ENCODE results near the gene ADARB2. TPM values are rescaled to one million over a fixed set of nuclear protein-coding genes. Genes with fewer than 3 reads are reported as not detected.

ADARB2 gene
- total RNA-seq, 1 donor from 2014 or later = 1.8 TPM

GRCh38 chr10:1198453-1199344 lies 538.6 kb downstream of the ADARB2 start:
- H3K36me3 Mint-ChIP-seq (ENCODE audit: low read depth) = no peaks in the 10 kb centered on the region
- no peaks in the 10 kb centered on the region for H3K9me3 Mint-ChIP-seq
- no peaks in the 10 kb centered on the region for H3K27me3 Mint-ChIP-seq (ENCODE audit: low read depth)
- no peak overlapping the region for H3K27ac Mint-ChIP-seq (ENCODE audit: unreplicated experiment)
- TF ChIP-seq, protein P1, sequence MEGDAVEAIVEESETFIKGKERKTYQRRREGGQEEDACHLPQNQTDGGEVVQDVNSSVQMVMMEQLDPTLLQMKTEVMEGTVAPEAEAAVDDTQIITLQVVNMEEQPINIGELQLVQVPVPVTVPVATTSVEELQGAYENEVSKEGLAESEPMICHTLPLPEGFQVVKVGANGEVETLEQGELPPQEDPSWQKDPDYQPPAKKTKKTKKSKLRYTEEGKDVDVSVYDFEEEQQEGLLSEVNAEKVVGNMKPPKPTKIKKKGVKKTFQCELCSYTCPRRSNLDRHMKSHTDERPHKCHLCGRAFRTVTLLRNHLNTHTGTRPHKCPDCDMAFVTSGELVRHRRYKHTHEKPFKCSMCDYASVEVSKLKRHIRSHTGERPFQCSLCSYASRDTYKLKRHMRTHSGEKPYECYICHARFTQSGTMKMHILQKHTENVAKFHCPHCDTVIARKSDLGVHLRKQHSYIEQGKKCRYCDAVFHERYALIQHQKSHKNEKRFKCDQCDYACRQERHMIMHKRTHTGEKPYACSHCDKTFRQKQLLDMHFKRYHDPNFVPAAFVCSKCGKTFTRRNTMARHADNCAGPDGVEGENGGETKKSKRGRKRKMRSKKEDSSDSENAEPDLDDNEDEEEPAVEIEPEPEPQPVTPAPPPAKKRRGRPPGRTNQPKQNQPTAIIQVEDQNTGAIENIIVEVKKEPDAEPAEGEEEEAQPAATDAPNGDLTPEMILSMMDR (conservative IDR thresholded peaks at IDR 0.05) = no peak
- peaks cover 5% of the 10 kb centered on the region for H3K4me1 Mint-ChIP-seq
- H3K4me3 Mint-ChIP-seq = no peak overlapping the region
- DNase-seq (ENCODE audit: low read depth, low spot score) = no peak

DNA sequence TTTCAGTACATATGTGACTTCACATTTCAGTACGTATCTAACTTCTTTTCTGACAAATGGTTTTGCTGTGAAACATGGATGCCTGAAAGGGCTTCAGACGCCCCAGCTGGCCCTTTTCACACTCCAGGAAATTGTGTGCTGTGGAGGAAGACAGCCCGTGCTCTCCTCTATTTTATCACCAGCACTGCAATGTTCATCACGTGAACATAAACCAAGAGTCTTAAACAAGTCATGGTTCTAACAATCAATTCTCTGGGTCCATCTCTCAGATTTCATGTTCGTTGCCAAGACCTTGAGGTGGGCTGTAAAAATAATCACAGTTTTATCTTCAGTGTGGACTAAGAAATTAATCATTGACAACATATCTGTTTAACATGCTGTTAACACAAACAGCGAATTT lies 539.9 kb downstream of the ADARB2 start:
- H3K9me3 Mint-ChIP-seq = no peaks in the 10 kb centered on the region
- H3K4me3 Mint-ChIP-seq = no peak overlapping the region
- no peaks in the 10 kb centered on the region for H3K27me3 Mint-ChIP-seq (ENCODE audit: low read depth)
- TF ChIP-seq, protein P1 (conservative IDR thresholded peaks at IDR 0.05) = no peak
- peaks cover 5% of the 10 kb centered on the region for H3K4me1 Mint-ChIP-seq
- DNase-seq (ENCODE audit: low read depth, low spot score) = no peak
- H3K36me3 Mint-ChIP-seq (ENCODE audit: low read depth) = no peaks in the 10 kb centered on the region
- no peak overlapping the region for H3K27ac Mint-ChIP-seq (ENCODE audit: unreplicated experiment)

GRCh38 chr10:1196656-1197055 lies 540.7 kb downstream of the ADARB2 start:
- Mint-ChIP-seq H3K9me3 (no peaks in the 10 kb centered on the region), H3K4me3 (no peak overlapping the region), H3K27ac (ENCODE audit: unreplicated experiment) (peak overlapping the region; percentile 47), H3K4me1 (peaks cover 5% of the 10 kb centered on the region), H3K36me3 (ENCODE audit: low read depth) (no peaks in the 10 kb centered on the region), H3K27me3 (ENCODE audit: low read depth) (no peaks in the 10 kb centered on the region)
- TF ChIP-seq, protein P1 (conservative IDR thresholded peaks at IDR 0.05) = no peak
- no peak for DNase-seq (ENCODE audit: low read depth, low spot score)

- no peak overlapping the region for H3K4me3 Mint-ChIP-seq
- H3K4me1 Mint-ChIP-seq = peaks cover 3% of the 10 kb centered on the region
- no peak for DNase-seq (ENCODE audit: low read depth, low spot score)
- H3K9me3 Mint-ChIP-seq = no peaks in the 10 kb centered on the region
- H3K36me3 Mint-ChIP-seq (ENCODE audit: low read depth) = no peaks in the 10 kb centered on the region
- no peak overlapping the region for H3K27ac Mint-ChIP-seq (ENCODE audit: unreplicated experiment)
- no peaks in the 10 kb centered on the region for H3K27me3 Mint-ChIP-seq (ENCODE audit: low read depth)
- TF ChIP-seq, protein P1 (conservative IDR thresholded peaks at IDR 0.05) = no peak
These were observed 541.5 kb downstream of the ADARB2 start for GRCh38 chr10:1195828-1196227.

DNA sequence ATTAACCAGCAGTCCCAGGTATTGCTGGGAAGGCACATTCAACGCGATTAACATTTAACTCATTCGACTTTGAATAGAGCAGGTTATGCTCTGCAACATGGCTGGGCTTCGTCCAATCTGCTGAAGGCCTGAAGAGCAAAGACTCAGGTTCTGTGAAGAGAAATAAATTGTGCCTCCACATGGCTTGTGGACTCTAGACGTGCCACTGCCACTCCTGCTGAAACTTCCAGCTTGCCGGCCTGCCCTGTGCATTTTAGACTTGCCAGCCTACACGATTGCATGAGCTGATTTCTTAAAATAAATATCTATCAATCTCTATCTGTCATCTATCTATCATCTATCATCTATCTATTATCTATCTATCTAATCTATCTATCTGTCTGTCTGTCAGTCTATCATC lies 543.2 kb downstream of the ADARB2 start:
- Mint-ChIP-seq H3K4me3 (no peak overlapping the region), H3K27ac (ENCODE audit: unreplicated experiment) (no peak overlapping the region), H3K4me1 (no peaks in the 10 kb centered on the region), H3K9me3 (no peaks in the 10 kb centered on the region), H3K27me3 (ENCODE audit: low read depth) (no peaks in the 10 kb centered on the region), H3K36me3 (ENCODE audit: low read depth) (no peaks in the 10 kb centered on the region)
- TF ChIP-seq, protein P1 (conservative IDR thresholded peaks at IDR 0.05) = no peak
- no peak for DNase-seq (ENCODE audit: low read depth, low spot score)
